Activated T-cell treated with anti-CD3 and anti-CD28 coated beads, Interleukin-2, amount 50 U/mL, for 48 hours (primary cell): ENCODE measurements around the gene LRBA.
A peak's percentile ranks its signal among the peaks of the same experiment; 100 is the strongest.

ENCODE experiments used
- DNase-seq, 2 experiments: peaks; one replicate each; pipeline ENCODE4 v3.0.0-alpha.2; 2020

Gene LRBA

GRCh38 chr4:150302553-150302952 lies 712.5 kb downstream of the LRBA start:
- peak in 1 of 2 experiments; percentile 42 for DNase-seq

GRCh38 chr4:150299816-150300215 lies 715.3 kb downstream of the LRBA start:
- no peak for DNase-seq

- peak; percentile 26 to 30 for DNase-seq
Measured at GRCh38 chr4:150297861-150298474, 717.1 kb downstream of the LRBA start.

- DNase-seq, result no peak
Measured at GRCh38 chr4:150289881-150290280, 725.2 kb downstream of the LRBA start.

- no peak for DNase-seq
Measured at GRCh38 chr4:150289198-150289597, 725.9 kb downstream of the LRBA start.

GRCh38 chr4:150286656-150287055 lies 728.4 kb downstream of the LRBA start:
- no peak for DNase-seq

GRCh38 chr4:150283689-150284088 lies 731.4 kb downstream of the LRBA start:
- no peak for DNase-seq

- DNase-seq, result no peak
Measured at GRCh38 chr4:150280975-150281374, 734.1 kb downstream of the LRBA start.

- no peak for DNase-seq
Measured at GRCh38 chr4:150280081-150280895, 734.8 kb downstream of the LRBA start.

- no peak for DNase-seq
Measured at GRCh38 chr4:150278206-150278605, 736.9 kb downstream of the LRBA start.

GRCh38 chr4:150268444-150268843 lies 746.6 kb downstream of the LRBA start:
- no peak for DNase-seq

GRCh38 chr4:150265806-150266205 lies 749.3 kb downstream of the LRBA start:
- no peak for DNase-seq

GRCh38 chr4:150264595-150265161 lies 750.4 kb downstream of the LRBA start:
- DNase-seq, result no peak

- DNase-seq, result no peak
Measured at GRCh38 chr4:150262611-150263010, 752.5 kb downstream of the LRBA start.

- DNase-seq, result no peak
Measured at GRCh38 chr4:150261571-150261970, 753.5 kb downstream of the LRBA start.

GRCh38 chr4:150259861-150260567 lies 755.1 kb downstream of the LRBA start:
- DNase-seq, result no peak

- DNase-seq, result no peak
Measured at GRCh38 chr4:150258569-150258968, 756.5 kb downstream of the LRBA start.

GRCh38 chr4:150256841-150257730 lies 758.0 kb downstream of the LRBA start:
- DNase-seq, result no peak

- DNase-seq, result no peak
Measured at GRCh38 chr4:150256225-150256620, 758.9 kb downstream of the LRBA start.

GRCh38 chr4:150255610-150256224 lies 759.4 kb downstream of the LRBA start:
- DNase-seq, result no peak

- no peak for DNase-seq
Measured at GRCh38 chr4:150253965-150254630, 761.0 kb downstream of the LRBA start.
